ENCODE results near the gene USP35.
A peak's percentile ranks its signal among the peaks of the same experiment; 100 is the strongest.

Gene USP35, protein sequence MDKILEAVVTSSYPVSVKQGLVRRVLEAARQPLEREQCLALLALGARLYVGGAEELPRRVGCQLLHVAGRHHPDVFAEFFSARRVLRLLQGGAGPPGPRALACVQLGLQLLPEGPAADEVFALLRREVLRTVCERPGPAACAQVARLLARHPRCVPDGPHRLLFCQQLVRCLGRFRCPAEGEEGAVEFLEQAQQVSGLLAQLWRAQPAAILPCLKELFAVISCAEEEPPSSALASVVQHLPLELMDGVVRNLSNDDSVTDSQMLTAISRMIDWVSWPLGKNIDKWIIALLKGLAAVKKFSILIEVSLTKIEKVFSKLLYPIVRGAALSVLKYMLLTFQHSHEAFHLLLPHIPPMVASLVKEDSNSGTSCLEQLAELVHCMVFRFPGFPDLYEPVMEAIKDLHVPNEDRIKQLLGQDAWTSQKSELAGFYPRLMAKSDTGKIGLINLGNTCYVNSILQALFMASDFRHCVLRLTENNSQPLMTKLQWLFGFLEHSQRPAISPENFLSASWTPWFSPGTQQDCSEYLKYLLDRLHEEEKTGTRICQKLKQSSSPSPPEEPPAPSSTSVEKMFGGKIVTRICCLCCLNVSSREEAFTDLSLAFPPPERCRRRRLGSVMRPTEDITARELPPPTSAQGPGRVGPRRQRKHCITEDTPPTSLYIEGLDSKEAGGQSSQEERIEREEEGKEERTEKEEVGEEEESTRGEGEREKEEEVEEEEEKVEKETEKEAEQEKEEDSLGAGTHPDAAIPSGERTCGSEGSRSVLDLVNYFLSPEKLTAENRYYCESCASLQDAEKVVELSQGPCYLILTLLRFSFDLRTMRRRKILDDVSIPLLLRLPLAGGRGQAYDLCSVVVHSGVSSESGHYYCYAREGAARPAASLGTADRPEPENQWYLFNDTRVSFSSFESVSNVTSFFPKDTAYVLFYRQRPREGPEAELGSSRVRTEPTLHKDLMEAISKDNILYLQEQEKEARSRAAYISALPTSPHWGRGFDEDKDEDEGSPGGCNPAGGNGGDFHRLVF

DNA sequence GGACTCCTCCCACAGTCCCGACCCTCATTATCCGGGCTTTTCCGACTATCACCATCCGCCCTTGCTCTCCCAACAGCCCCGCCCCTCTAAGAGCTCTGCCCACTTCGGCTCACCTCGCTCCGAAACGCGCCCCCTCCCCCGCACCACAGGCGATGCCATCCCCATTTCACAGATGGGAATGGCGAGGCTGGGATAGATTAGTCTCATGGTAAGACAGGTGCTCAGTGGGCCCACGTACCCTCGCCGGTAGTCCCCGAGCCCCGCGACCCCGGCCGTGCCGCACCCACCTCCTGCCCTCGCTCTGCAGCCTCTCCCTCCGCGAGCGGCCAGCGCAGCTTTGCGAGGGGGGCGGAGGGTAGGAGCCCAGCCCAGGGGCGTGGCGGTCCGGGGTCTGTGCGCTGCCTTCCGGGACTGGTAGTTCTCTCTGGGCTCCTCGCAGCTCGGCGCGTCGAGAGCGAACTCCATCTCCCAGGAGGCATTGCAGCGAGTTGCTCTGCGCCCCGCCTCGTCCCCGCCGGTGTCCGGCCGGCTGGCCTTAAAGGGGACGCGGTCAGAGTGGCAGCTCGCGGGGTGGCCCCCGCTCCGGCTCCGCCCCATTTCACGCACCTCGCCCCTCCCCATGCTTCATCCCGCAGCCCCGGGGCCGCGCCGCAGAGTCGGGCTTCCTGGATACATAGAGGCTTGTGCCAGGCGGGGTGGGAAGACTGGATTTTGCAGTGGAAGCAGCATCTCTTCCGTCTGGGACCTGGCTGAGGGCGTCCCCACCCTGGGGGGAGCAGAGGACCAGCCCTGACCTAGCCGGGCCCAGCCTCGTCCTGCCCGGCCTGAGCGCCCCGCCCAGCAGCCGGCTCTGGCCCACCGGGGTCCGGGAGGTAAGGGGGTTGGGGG, at the start of gene USP35, which contains the start of gene KCTD21:
USP35 (plus strand) TSS at position 634 of the 888 bp plus-strand sequence. CDS start 7,327 bp downstream, outside the sequence.
KCTD21 (minus strand) TSS at position 341 of the 888 bp plus-strand sequence. CDS start 14,072 bp downstream, outside the sequence.
- peak; percentile 88 to 93 for DNase-seq (ENCODE audit: low read depth in 2 of 2)

DNA sequence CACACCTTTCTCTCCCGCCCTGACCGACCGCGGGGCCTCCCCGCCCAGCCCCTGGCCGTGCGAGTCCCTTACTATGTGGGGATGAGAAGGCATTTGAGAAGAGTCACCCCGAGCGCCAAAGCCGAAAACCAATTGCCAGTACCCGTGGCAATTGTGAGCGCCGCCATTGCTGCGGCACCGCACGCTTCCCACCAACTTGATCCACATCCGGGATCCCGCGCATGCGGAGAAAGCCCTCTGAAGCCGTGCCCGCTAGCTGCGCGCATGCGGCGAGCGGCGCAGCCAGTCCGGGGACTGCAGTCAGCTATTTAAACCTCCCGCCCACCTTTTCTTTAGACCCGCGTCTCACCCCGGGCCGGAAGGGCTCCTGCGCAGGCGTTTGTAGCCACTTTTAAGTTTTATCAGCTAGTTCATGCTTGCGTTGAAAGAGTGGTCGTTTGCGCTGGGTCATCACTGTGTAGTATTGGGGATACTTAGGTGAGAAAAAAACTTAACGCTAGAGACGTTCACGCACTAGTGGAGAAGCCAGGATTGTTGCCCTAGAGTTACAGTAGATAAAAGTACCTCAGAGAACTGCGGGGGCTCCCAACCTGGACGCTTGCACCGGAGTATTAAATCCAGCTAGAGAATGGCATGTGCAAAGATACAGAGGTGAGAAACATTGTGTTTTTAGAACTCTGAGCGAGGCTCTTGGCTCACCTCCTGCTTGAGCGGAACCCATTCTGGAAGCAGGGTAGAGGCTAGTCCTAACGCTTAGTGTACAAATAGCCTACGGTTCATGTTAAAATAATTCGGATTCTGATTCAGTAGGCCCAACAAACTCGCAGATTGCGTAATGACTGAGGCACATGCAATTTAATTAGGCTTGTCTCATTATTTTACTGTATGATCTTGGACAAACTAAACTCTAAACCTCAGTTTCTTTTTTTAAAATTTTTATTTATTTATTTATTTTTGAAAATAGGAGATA, 49.0 kb upstream of the USP35 start, which contains the start of gene ALG8:
ALG8 (minus strand) TSS at position 205 of the 970 bp plus-strand sequence; CDS start at position 167, 38 bp downstream.
- peak; percentile 94 to 95 for DNase-seq (ENCODE audit: low read depth in 2 of 2)

DNA sequence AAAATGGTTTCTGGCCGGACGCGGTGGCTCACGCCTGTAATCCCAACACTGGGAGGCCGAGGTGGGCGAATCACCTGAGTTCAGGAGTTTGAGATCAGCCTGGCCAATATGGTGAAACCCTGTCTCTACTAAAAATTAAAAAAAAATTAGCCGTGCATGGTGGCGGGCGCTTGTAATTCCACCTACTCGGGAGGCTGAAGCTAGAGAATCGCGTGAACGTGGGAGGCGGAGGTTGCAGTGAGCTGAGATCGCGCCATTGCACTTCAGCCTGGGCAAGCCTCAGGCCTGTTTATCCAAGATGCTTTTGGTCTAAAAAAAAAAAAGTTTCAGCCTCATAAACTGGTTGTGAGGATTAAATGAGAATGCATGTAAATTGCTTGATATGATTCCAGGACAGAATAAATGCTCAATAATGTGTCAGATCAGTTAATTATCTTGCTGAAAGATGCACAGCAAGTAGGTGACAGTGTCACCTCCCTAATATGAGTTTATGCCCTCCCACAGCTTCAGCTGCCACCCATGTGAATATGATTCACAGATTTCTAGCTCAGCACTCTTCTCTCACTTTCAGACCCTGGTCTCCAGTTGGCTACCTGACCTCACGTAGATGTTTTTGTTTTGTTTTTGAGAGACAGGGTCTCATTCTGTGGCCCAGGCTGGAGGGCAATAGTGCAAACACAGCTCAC, 48.2 kb upstream of the USP35 start:
- peak in 1 of 2 donors; percentile 3 for DNase-seq (ENCODE audit: low read depth in 2 of 2)

DNA sequence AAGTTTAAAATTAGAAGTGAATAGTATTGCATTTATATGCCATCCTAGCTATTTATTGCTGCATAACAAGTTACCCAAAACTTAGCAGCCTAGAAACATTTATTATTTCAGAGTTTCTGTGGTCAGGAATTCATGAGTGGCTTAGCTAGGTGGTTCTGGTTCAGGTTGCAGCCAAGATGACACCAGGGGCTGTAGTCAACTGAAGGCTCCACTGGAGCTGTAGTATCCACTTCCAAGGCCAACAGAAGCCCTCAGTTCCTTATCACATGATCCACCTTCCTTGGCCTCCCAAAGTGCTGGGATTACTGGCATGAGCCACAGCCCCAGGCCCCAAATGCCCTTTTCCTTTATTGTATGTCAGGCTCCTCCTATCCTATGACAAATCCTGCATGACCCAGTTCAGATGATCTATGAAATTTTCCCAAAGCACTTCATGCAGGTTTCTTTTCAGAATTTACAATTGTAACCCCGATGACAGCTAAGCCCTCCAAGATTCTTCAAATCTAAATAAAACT, 43.2 kb upstream of the USP35 start:
- no peak for DNase-seq (ENCODE audit: low read depth in 2 of 2)

DNA sequence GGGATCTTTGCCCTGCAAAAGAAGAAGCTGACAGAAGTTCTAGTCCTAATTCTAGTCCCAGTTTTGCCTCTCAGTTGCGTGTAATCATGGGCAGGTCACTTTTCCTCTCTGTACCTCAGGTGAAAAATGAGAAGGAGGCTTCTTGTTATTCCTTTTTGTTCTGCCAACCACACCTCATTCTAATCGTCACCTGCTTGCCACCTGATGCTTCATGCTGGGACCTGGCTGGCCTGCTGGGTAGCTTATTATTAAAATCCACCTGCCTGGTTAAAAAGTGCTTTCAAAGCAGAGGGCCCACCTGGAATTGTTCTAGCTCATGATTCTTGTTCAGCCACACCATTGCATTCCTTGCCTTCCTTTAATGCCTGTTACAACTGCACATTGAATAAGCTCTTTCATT, 40.9 kb upstream of the USP35 start:
- no peak for DNase-seq (ENCODE audit: low read depth in 2 of 2)

DNA sequence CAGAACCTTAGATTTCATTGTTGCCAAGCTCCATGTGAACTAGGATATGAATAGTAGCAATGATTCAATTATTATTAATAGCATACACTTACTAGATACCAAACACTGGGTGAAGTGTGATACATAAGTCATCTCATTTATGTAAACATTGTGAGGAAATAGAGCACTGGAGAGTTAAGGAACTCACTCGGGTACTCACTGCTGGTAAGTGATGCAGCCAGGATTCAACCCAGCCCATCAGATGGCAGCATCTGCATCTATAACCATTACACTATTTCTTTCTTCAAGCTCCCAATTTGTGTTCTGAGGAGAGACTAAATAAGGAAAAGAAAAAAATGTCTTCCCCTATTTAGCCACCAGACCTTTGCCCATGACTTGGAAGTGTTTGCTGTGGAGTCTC, 39.1 kb upstream of the USP35 start:
- DNase-seq (ENCODE audit: low read depth in 2 of 2): no peak

DNA sequence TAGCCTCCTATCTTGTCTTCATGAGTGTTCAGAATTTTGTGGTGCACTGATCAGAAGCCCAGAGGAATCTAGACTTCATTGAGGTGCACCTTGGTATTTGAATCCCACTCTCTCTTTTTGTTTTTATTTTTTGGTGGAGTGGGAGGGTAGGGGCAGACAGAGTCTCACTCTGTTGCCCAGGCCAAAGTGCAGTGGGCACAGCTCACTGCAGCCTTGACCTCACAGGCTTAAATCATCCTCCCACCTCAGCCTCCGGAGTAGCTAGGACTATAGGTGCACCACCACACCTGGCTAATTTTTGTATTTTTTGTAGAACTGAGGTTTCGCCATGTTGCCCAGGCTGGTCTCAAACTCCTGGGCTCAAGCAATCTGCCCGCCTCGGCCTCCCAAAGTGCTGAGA, 38.4 kb upstream of the USP35 start:
- no peak for DNase-seq (ENCODE audit: low read depth in 2 of 2)

DNA sequence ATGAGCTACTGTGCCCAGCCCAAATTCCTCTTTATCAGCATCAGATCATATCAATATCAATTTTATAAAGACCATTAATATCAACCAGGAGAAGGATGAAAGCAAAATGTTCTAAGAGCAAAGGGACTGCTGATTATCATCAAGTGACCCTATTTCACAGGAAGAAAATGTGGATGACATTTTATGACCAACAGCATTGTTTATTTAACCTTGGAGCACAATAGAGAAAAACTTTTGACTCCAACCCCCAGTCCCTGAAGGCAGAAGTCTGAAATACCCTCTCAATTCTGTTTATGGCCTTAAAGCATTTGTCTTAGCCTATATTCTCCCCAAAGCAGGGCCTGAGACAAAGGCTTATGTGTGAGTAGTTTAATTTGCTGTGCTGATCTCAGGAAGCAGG, 38.0 kb upstream of the USP35 start:
- DNase-seq (ENCODE audit: low read depth in 2 of 2): no peak

DNA sequence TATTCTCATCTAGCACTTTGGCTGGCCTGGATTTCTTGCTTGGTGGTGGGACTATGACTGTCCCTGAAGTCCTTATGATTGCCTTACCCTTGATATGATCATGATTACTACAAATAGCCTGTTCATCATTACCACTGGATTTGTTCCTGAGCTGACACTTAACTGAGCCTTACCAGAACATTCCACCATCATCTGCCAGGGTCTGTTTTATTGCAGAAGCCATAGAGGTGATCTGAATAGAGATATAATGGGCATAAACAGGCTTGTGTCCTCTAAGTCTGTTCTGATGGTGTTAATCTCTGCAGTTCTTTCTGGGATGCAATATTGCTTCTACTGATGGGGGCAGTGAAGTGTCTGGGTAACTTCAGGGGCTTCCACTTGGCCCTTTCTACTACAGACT, 36.9 kb upstream of the USP35 start:
- no peak for DNase-seq (ENCODE audit: low read depth in 2 of 2)

DNA sequence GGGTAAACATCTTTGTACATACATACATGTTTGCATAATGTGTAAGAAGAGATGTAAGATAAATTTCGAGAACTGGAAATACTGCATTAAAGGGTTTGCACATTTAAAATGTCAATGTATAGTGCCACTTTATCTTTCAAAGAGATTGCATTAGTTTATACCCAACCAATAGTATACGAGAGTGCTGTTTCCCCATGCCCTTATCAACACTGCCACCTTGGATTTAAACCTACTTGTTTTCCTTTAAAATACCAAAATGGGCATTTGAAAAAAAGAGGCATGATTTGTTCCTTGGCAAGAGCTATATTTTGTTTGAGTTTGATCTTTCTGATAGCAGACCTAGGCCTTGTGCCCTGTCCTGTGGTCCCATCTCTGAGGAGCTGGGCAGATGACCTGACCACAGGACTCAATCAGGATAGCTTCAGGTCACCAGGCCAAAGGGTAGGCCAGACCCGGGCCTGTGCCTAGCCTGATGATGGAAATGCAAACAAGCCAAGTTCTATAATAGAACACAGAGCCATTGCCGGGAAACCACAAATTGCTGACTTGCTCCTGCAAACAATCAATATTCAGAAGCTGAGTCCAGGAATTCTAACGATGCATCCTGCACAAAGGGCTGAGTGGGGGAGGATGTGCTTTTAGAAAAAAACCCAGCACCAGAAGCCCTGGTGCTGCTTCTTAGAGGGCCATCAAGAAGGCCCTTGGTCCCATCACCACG, 32.4 kb upstream of the USP35 start:
- DNase-seq (ENCODE audit: low read depth in 2 of 2): no peak

DNA sequence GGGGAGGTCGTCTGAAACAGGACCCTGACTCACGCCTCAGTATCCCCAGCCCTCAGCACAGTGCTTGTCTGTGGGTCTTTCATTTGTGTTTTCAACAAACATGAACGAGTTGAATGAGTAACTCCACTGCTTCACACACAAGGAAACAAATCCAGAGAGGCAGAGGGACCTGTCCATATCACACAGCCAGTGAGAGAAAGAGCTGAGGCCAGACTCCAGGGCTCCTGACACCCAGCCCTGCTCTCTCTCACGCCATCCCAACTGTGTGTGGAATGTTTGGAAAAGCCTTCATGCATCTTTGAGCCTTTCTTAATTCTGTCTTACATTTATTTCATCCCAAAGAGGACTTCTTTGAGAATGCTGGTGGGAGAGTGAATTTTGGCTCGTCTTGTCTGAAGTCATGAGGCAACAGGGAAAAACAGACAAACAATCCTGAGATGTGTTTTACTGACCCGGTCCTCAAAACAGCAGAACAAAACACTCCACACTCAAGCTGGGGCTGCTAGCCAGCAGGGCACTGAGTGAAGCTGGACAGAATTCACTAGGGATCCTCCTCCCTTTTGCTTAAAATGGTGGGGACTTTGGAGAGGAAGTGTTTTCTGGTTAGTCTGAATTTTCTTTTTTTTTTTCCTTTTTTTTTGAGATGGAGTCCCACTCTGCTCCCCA, 29.6 kb upstream of the USP35 start:
- no peak for DNase-seq (ENCODE audit: low read depth in 2 of 2)

DNA sequence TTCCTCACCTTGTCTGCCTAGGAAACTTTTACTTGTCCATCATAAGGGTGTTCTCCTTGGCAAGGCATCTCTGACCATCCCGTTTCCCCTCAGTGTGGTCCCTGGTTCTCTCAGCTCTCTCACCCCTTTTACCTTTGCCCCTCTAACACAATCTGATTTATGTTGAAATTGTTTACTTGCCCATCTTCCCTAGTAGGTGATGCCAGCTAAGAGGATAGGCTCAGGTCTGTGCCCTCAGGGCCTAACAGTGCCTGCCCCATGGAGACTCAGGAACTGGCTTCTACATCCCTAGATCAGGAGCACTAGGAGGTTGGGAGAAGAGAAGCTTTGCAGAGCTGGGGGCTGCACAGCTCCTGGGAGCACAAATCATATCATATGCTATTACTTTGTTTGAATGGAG, 28.2 kb upstream of the USP35 start:
- DNase-seq (ENCODE audit: low read depth in 2 of 2): no peak

DNA sequence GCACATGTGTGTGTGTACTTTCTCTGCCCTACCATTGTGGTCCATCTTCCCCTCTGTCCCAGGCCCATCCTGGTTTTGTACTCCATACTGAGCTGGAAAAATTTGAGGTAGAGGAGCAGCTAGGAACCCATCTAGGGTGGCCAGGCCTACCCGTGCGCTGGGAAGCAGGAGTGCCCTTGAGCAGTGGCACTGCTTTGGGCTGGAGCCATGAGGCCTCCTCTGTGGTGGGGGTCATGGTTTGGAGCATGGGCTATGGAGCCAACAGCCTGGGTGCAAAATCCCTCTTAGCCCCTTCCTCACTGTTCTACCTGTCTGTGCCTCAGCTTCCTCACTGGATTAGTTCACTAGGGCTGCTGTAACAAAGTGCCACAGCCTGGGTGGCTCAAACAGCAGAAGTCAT, 27.4 kb upstream of the USP35 start:
- no peak for DNase-seq (ENCODE audit: low read depth in 2 of 2)

DNA sequence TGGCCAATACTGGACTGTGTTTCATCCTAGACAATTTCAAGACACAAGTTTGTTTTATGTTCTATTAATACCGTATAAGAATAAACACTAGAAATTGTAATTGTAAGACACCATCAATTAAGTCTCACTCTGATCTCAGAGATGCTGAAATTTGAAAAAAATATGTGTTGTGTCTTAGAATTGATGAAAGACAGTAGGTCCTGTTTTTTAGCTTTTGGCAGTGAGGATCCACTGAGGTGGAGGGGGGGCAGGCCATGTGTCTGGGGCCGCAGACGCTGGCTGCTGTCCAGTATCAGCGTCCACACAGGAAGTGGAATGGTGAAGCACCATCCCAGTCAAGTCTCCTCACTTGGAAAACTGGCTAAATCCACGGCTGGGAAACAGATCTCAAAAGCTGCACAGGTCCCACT, 26.8 kb upstream of the USP35 start:
- no peak for DNase-seq (ENCODE audit: low read depth in 2 of 2)

DNA sequence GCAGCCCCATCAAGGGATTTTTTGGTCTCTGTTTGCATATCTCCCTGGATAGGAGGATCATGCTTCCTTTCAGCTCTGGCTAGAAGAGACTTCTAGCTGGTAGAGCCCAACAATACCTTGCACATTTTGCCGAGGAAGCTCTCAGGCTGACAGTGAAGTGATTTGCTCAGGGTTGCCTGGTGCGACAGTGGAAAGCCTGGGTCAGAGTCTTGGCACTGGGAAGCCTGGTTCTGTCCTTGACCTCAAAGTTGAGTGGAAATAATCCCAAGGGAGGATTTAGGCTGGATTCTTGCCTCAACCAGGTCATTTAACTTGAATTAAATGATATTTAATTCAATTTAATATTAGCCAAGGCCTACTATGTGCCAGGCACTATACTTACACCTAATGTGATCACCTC, 24.9 kb upstream of the USP35 start:
- no peak for DNase-seq (ENCODE audit: low read depth in 2 of 2)

DNA sequence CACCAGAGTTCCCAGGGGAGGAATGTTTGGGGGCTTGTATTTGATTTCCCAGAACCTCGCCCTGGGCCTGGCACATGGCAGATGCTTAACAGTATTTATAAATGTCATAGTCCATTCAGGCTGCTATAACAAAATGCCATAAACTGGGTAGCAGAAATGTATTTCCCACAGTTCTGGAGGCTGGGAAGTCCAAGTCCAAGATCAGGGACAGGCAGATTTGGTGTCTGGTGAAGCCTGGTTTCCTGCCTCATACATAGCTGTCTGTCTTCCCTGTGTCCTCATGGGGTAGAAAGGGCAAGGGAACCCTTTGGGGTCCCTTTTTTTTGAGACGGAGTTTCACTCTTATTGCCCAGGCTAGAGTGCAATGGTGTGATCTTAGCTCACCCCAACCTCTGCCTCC, 24.2 kb upstream of the USP35 start:
- no peak for DNase-seq (ENCODE audit: low read depth in 2 of 2)

DNA sequence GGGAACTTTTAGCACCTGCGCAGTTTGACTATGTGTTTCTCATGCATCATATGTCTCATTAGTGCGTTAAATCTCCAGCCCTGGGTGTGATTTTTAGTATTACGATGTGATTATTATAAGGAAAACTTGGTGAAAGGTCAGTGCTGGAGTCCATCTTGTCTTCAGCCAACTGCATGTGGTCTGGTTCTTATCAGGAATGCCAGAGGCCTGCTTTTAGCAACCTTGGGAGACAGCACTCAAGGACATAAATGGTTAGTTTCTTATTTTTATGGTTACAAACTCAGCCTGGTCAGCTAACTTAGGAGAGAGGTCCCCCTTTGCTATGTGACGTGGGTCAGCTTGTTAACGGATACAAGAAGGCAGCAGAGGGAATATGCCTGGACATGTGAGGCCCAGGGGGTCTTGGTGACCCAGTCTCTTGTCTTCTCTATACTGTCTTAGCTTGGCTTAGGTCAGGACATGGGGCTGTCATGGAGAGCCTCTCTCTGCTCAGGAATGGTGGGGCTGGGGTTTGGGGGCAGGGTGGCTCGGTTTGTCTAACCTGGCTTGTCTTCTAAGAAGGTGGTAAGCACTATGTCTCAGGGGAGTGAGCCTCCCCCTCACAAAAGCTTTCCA, 21.8 kb upstream of the USP35 start:
- DNase-seq (ENCODE audit: low read depth in 2 of 2): no peak
